ENCODE results near the gene SGMS1. TPM values are rescaled to one million over a fixed set of nuclear protein-coding genes. Genes with fewer than 3 reads are reported as not detected.

Gene SGMS1
- total and polyA plus RNA-seq, 2 donors (not counting 3 experiments of a cell fraction or from before 2014, with no cell fraction given) = 9.7 to 23.7 TPM

DNA sequence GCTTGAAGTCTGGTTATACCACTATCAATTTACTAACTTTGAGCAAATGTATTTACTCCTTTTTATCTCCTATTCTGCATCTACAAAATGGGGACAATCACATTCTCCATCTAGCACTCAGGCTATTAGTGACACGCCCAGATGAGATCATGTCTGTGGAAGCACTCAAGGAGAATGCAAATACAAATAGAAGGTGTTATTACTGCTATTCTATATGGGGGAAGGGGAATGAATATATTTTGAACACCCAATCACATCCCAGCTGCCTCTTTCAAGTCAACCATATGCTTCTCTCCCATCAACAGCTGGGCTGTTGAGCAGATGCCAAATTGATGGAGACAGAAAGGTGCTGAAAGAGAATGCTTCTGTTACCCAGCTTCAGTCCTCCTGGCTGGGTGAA is 23.5 kb downstream of the SGMS1 start:
- Histone ChIP-seq H4K20me1 (replicated peaks; ENCODE audit: control insufficient read depth, extremely low read depth, insufficient read depth, low read length) (no peaks in the 10 kb centered on the region), H3K9me1 (replicated peaks; ENCODE audit: control insufficient read depth, extremely low read depth, insufficient read depth, low read length) (no peaks in the 10 kb centered on the region), H3K4me1 (ENCODE audit: control insufficient read depth, extremely low read depth, insufficient read depth, low read length) (peaks cover 24% of the 10 kb centered on the region), H3K79me2 (ENCODE audit: control insufficient read depth, insufficient read depth, low read length) (peaks cover 10% of the 10 kb centered on the region), H3K27ac (ENCODE audit: insufficient read depth, low read depth, low read length) (no peak overlapping the region), H3K4me3 (replicated peaks in 1 of 3; ENCODE audit: insufficient read depth in 1 of 3, low read depth in 1 of 3, low read length in 3 of 3) (no peak overlapping the region), H2AFZ (ENCODE audit: low read depth, low read length) (no peak overlapping the region), H3K36me3 (ENCODE audit: control insufficient read depth in 2 of 2, extremely low read depth in 1 of 2, insufficient read depth in 2 of 2, low read length in 2 of 2) (no peaks in the 10 kb centered on the region), H3K9ac (replicated peaks; ENCODE audit: extremely low read depth, insufficient read depth, low read length) (no peak overlapping the region), H3K9me3 (replicated peaks; ENCODE audit: control insufficient read depth, insufficient read depth, low read length) (no peaks in the 10 kb centered on the region), H3K27me3 (ENCODE audit: control insufficient read depth in 2 of 2, insufficient read depth in 2 of 2, low read length in 2 of 2) (no peaks in the 10 kb centered on the region), H3K4me2 (ENCODE audit: insufficient read depth, low read length) (no peak overlapping the region)
- FAIRE-seq = no peak
- intact Hi-C loops (cut with micrococcal nuclease) = no loop called here
- TF ChIP-seq, protein P1, sequence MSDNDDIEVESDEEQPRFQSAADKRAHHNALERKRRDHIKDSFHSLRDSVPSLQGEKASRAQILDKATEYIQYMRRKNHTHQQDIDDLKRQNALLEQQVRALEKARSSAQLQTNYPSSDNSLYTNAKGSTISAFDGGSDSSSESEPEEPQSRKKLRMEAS (IDR thresholded peaks at IDR 0.05; ENCODE audit: insufficient read depth, insufficient read length) = no peak
- TF ChIP-seq MYC (IDR thresholded peaks at IDR 0.05; ENCODE audit: low read depth, low read length) (no peak), FOS (IDR thresholded peaks at IDR 0.05; ENCODE audit: borderline replicate concordance, insufficient read depth, low read length) (no peak), EZH2 (IDR thresholded peaks at IDR 0.05; ENCODE audit: borderline replicate concordance, low read depth, low read length, severe bottlenecking) (no peak), GATA2 (IDR thresholded peaks at IDR 0.05; ENCODE audit: insufficient read depth, insufficient read length, low read depth, low read length) (no peak), POLR2A (IDR thresholded peaks at IDR 0.05; ENCODE audit: low read depth, low read length) (no peak), JUN (IDR thresholded peaks at IDR 0.05; ENCODE audit: borderline replicate concordance, insufficient read depth, insufficient read length, low read depth) (no peak), POLR2AphosphoS5 (IDR thresholded peaks at IDR 0.05; ENCODE audit: insufficient read depth, low read depth, low read length) (no peak)
- TF ChIP-seq, protein P2, sequence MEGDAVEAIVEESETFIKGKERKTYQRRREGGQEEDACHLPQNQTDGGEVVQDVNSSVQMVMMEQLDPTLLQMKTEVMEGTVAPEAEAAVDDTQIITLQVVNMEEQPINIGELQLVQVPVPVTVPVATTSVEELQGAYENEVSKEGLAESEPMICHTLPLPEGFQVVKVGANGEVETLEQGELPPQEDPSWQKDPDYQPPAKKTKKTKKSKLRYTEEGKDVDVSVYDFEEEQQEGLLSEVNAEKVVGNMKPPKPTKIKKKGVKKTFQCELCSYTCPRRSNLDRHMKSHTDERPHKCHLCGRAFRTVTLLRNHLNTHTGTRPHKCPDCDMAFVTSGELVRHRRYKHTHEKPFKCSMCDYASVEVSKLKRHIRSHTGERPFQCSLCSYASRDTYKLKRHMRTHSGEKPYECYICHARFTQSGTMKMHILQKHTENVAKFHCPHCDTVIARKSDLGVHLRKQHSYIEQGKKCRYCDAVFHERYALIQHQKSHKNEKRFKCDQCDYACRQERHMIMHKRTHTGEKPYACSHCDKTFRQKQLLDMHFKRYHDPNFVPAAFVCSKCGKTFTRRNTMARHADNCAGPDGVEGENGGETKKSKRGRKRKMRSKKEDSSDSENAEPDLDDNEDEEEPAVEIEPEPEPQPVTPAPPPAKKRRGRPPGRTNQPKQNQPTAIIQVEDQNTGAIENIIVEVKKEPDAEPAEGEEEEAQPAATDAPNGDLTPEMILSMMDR (IDR thresholded peaks at IDR 0.05; ENCODE audit: extremely low read depth in 1 of 2, insufficient read depth in 1 of 2, low read depth in 1 of 2, low read length in 2 of 2) = no peak
- no peak for DNase-seq (ENCODE audit: low read depth, low spot score)
- no TSS peak for BruUV-seq (replicated peaks)
- dilution Hi-C loops (cut with MboI; ENCODE audit: extremely low pct_ligation_motif_present, low sequenced_read_pairs) = no loop called here
- ChIA-PET CTCF (interaction anchor here (1.4 kb wide), 1 partner anchor 22 kb away, joined by 3 read pairs; no protein-coding TSS in a partner anchor), POLR2A (no interaction called here)

All from endothelial cell of umbilical vein (primary cell).